HG03442 (cell line): ENCODE results near the gene UBE4A.

Experiments
- ATAC-seq: cut with Tn5 transposase; IDR thresholded peaks from one replicate; pipeline ENCODE4 v1.9.1; 2021; ENCODE audit warnings: mild to moderate bottlenecking, moderate library complexity; ENCODE audit not compliant: unreplicated experiment

Gene UBE4A

DNA sequence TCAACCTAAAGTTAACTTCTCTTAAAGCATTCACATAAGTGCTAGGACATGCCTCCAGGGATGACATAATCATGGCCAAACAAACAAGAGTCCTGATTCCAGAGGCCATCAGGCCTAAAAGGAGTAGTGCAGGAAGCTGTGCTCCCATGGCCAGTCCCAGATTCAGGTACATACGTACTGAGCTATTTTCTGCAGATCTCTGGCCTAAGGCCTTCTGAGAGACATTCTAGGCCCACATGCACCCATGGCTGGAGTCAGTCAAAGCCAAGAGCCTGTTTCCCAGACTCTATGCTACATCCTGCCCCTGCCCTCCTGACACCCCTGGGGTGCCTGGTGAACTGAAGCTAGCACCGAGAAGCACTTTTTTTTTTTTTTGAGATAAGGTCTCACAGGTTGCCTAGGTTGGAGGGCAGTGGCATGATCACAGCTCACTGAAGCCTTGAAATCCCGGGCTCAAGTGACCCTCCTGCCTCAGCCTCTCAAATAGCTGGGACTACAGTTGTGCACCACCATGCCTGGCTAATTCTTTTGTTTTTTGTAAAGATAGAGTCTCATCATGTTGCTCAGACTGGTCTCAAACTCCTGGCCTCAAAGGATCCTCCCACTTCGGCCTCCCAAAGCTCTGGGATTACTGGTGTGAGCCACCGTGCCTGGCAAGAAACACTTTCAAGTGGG lies 17.4 kb upstream of the UBE4A start:
- ATAC-seq = no peak

DNA sequence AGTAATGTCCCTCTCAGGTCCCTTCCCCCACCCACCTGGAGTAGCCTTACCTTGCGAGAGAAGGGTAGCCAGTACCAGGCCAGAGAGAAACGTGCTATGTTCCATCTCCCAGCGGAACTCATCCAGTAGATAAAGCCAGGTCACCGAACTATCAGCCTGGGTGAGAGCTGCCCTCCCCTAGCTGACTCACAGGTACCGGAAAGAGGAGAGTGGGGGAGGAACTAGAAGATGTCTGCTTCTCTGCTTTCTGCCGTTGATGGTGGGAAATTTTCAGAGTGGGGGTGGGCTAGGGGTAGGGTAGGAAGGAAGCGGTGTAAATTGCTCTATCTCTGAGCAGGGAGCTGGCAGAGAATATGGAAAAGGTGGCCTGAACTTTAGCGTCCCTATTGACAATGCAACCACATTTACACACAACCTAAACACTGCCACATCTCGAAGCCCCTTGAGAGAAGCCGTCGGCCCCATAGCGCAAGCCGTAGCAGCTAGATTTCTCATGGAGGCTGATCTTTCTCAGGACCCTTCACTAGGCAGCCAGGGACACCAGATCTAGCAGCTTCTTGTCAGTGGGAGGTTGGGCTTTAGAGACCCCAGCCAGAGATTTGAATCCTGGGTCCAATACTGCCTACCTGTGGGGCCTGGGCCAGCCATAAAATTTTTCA lies 16.8 kb upstream of the UBE4A start, which contains the start of gene CD3D:
Gene CD3D (minus strand): TSS at position 203 of the 659 bp plus-strand sequence. CDS start 98 bp downstream, at position 105.
- no peak for ATAC-seq

DNA sequence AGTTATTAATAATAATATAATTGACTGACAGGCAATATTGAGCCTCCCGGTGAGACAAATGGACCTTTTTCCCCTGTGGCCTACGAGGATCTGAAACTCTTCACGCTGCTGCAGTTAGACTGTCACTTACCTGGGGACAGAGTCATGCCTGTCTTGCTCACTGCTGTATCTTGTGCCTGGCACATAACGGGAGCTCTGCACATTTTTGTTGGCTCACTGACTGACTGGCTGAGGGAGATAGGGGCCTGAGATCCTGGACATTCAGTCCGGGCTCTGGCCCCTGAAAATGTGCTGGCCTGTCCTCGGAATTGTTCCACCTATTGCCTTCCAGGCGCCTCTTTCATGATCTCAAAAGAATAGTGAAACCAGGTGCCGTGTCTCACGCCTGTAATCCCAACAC lies 16.2 kb upstream of the UBE4A start:
- ATAC-seq = no peak

DNA sequence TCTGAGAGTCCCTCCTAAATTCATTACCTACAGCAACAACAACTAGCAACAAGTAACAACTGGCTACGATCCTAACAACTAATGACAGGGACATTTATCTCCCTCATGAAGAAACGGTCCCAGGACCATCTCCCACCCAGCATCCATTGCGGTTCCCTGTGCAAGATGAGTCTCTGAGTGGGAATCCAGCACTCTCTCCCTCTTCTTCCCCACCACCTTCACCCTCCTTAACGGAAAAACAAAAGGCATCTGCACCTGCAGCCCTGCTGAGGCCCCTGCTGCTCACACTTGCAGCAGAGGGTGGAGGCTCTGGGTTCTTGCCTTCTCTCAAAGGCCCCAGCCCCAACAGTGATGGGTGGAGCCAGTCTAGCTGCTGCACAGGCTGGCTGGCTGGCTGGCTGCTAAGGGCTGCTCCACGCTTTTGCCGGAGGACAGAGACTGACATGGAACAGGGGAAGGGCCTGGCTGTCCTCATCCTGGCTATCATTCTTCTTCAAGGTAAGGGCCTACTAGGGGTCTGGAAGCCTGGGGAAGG lies 15.4 kb upstream of the UBE4A start, which contains the start of gene CD3G:
Gene CD3G (plus strand): TSS at position 364 of the 535 bp plus-strand sequence. CDS start 80 bp downstream, at position 444.
- no peak for ATAC-seq

DNA sequence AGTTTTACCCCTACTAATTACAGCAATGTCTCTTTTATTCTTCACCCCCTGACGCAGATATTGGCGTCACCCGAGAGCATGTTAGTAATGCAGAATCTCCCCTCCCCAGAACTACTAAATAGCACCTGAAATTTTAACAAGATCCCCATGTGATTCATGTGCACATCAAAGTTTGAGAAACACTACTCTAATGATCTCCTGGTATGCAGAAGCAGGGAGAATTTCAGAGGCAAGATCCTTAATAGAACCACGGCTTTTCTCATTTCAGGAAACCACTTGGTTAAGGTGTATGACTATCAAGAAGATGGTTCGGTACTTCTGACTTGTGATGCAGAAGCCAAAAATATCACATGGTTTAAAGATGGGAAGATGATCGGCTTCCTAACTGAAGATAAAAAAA lies 9.9 kb upstream of the UBE4A start:
- no peak for ATAC-seq

DNA sequence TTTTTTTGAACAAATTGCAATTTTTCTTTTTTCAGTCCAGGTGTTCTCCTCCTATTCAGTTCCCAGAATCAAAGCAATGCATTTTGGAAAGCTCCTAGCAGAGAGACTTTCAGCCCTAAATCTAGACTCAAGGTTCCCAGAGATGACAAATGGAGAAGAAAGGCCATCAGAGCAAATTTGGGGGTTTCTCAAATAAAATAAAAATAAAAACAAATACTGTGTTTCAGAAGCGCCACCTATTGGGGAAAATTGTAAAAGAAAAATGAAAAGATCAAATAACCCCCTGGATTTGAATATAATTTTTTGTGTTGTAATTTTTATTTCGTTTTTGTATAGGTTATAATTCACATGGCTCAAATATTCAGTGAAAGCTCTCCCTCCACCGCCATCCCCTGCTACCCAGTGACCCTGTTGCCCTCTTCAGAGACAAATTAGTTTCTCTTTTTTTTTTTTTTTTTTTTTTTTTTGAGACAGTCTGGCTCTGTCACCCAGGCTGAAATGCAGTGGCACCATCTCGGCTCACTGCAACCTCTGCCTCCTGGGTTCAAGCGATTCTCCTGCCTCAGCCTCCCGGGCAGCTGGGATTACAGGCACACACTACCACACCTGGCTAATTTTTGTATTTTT lies 6.2 kb upstream of the UBE4A start:
- ATAC-seq = no peak

DNA sequence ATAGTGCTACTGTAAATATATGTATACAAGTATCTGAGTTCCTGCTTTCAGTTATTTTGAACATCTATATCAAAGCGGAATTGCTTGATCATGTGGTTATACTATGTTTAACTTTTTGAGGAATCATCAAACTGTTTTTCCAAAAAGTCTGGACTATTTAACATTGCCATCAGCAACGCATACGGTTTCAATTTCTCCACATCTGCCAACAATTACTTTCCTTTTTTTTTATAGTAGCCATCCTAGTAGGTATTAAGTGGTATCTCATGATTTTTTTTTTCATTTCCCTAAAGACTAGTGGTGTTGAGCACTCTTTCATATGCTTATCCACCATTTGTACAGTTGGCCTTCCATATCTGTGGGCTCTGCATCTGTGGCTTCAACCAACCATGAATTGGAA lies 1.3 kb upstream of the UBE4A start:
- ATAC-seq = no peak

DNA sequence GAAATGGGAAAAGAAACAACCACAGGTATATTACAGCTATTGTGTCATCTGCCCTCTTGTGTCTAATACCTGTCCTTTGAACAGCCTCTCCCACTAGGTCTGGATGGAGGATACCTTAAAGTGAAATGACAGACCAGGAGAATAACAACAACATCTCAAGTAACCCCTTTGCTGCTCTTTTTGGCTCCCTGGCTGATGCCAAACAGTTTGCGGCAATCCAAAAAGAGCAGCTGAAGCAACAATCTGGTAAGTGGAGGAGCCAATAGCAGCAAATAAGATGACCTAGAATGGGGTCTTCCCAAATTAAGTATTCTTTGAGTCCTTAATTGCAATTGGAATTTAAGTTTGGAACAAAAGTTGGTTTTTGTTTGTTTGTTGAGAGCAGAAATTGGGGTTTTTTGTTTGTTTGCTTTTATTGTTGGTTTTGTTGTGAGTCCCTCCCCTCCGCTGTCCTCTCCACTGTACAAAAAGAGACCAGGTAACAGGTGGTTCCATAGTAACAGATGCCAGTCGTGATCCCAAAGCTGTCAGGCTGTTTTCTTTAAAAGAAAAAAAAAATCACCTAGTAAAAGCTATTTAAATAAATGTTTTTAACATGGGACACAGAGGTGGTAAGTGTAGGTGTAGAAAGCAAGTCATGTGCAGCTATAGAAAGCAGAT lies 5.7 kb downstream of the UBE4A start:
- no peak for ATAC-seq

DNA sequence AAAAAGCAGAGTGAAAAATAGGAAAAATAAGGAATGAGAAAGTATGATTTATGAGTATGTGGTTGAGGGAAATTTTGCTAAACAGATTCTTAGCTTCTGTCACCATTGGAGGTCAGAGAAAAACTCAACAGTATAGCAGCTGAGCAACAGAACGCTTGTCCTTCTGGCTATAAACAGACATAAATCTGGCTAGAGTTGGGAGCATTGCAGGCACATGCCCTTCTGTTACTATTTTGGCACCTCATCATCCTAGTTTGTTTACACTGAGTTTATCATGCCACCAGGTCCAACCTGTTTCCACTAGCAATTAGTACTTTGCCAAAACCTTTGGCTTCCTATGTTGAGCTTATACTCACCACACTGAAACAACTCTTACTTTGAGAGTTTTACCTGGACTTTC lies 6.9 kb downstream of the UBE4A start:
- ATAC-seq = no peak

DNA sequence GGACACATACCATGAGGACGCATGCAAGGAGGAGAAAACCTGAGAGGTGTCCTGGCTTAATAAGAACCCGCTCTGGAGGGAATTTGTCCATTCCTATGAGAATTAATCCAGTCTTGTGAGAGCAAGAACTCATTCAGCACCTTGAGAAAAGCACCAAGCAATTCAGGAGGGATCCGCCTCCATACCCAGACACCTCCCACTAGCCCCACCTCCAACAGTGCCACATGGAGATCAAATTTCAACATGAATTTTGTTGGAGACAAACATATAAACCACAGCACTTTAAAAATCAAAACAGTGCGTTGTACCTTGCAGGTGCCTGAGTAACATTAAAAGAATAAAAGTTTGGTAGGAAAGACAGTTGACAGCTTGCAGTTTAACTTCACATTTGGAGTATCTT lies 11.4 kb downstream of the UBE4A start:
- no peak for ATAC-seq

DNA sequence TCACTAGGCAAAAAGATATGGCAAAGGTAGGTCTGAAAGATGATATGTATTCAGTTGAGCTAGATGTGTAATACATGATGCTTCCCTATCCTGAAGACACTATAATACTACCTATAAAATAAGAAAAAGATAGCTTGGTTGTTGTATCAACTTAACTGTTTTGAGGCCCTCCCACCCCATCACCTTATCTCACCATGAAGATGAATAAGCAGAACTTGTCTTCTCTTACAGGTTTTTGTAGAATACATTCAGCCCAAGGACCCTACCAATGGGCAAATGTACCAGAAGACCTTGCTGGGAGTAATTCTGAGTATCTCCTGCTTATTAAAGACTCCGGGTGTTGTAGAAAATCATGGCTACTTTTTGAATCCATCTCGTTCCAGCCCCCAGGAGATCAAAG lies 13.9 kb downstream of the UBE4A start:
- no peak for ATAC-seq

DNA sequence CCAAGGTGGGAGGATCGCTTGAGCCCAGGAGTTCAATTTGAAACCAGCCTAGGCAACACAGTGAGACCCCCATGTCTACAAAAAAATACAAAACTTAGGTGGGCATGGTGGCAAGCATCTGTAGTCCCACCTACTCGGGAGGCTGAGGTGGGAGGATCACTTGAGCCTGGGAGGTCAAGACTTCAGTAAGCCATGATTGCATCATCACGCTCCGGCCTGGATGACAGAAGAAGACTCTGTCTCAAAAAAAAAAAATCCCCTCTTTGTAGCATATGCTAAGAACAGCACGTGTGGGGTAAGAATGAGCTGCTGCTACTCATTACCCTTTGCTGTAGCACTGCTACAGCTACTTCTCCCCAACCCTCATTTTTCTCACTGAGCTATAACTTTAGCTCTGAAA lies 14.5 kb downstream of the UBE4A start:
- no peak for ATAC-seq

DNA sequence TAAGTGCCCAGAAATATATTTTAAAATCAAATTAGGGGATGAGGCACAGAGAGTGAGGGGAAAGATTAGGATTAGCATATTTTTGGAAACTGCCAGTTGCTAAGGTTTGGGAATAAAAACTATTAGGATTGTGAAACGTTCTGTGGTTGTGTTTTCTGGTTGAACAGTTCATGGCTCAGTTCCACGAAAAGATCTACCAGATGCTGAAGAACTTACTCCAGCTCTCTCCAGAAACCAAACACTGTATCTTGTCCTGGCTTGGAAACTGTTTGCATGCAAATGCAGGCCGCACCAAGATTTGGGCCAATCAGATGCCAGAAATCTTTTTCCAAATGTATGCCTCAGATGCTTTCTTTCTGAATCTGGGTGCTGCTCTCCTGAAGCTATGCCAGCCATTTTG lies 15.3 kb downstream of the UBE4A start:
- ATAC-seq = no peak

DNA sequence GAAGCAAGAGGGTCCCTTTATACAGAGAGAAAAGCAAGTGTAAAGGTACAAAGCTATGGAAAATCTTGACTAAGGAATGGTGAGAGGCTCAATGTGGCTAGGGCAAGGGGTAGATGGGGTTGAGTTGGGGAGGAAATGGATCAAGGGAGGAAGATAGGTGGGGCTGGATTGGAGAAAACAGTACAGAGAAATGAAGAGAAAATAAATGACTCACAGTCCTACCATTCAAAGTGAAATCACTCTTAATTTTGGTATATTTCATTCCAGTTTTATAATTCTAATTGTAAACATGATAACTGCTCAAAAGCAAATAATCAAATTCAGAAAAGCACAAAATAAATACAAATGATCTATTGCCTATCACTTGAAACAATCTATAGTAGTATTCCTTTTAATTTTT lies 16.6 kb downstream of the UBE4A start:
- ATAC-seq = no peak

DNA sequence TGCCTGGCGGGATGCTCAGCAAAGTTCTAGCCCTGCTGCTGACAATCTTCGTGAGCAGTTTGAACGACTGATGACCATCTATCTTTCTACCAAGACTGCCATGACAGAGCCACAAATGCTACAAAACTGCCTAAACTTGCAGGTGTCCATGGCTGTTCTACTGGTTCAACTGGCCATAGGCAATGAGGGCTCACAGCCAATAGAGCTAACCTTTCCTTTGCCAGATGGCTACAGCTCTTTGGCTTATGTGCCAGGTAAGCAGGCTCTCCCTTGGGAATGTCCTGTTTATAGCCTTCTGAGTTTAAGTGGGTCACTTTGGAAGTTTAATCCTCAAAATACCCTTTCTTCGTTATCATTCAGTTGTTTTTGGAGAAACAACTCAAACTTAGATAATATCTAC lies 20.1 kb downstream of the UBE4A start:
- no peak for ATAC-seq

DNA sequence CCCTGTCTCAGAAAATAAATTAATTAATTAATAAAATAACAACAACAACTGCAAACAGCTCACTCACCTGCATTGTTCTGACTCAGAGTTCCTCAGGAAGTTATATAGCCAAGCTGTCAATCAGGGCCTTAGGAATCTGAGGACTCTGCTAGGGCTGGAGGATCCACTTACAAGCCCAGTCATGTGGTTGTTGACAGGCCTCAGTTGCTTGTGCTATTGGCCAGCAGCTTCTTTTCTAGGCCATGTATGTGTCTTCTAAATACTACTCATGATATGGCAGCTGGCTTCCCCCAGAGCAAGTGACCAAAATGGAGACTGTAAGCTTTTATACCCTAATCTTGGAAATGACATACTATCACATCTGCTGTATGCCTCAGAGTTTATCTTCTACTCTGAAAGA lies 21.2 kb downstream of the UBE4A start:
- ATAC-seq = no peak

DNA sequence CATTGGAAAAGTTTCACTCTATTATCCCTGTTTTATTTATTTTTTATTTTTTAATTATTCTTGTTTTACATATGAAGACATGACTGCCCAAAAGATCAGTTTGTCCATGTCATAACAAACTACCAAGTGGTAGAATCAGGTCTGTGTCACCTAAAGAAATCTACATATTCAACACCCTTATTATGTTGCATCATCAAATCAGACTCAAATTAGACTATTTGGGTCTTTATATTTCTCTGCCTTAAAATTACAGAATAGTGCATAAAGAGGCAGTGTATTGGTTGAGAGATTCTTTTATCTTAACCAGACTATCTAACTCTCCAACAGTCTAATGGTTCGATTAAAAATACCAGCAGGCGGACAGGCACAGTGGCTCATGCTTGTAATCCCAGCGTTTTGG lies 23.6 kb downstream of the UBE4A start:
- no peak for ATAC-seq

DNA sequence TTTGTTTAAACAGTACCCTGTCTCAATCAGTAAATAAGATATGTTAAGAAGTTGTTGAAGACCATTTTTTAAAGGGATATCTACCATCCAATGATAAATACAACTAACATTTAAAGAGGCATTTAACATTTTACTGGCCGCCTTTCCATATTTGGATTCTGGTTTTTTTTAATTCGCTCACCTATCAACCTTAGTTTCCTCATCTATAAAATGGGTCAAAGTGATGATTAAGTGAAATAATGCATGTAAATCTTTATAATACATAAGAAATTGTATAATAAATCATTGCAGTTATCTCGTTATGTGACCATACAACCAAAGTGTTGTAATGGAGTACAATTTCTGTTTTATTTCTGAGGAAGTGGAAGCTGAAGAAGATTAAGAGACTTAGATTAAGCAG lies 24.3 kb downstream of the UBE4A start:
- no peak for ATAC-seq

DNA sequence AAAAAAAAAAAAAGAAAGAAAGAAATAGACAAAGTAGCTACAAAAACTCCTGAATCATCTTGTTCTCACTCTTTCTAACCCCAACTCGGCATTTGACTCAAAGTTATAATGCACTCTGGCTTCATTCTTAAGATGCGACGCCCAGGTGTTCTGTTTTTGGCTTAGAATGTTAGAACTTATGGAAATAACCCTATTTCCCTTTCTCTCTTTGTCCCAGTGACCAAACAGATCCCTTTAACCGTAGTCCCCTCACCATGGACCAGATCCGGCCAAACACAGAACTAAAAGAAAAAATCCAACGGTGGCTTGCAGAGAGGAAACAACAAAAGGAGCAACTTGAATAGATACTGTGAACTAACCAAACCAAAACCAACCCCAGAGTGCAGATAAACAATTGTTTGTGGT lies 36.7 kb downstream of the UBE4A start:
- ATAC-seq = no peak

DNA sequence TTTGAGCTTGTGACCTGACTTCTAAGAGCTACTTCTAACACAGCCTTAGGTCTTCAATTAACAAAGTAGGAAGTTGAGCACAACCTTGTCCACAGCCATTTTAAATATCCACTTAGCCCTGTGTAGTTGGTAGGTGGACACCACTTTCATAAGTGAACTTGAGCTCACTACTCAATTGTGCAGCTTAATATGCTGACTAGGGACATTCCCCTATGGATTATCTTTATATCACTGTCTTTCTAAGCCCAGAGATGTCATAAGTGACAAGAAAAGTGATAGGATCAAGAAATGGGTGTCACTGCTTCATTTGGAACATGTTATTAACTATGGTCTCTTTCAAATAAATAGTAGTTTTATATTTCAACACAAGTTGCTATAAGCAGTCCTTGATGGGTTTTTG lies 38.0 kb downstream of the UBE4A start:
- ATAC-seq = no peak

DNA sequence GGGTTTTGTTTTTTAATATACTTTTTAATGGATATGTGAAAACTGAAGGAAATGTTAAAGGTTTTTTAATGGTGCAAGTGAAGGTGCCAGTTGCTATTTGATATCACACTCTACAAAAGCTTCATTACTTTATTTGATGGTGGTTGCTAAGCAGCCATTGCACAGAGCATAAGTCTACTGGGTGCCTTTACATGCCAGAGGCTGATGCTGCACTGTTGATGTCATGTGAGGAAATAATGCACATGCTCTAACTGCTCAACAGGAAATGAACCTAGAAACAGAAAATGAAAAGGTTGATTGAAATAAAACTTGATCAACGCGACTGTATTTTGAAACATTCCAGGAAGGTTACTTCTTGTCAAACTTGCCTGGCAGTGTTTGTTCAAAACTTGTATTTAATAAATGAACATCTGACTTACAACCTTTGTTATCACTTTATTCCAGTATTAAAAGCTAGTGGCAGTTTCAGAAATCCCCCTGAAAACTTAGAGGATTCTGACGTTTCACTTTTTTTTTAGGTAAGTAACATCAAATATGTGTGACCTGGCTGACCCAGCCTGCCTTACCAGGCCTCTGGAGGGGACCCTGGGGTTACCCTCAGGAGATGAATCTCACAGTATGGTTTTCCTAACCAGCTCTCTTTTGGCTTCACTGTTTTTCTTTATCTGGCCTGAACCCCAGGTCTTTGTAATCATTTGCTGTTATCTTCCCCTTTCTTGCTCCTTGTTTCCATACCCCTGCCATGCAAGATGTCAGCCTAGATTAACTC lies 39.6 kb downstream of the UBE4A start:
- ATAC-seq = no peak
